OCI-LY7 (cell line): ENCODE results near the gene SPATA6L. TPM values are rescaled to one million over a fixed set of nuclear protein-coding genes. Genes with fewer than 3 reads are reported as not detected.

ENCODE experiments used
- BruUV-seq: library from RNA; stranded (reverse); fragments of 400-500 nt; replicated peaks from 2 replicates; lab custom pipeline; 2021; lab: Mats Ljungman, UMichigan
- CTCF ChIA-PET: fragments of 300-600 bp; sonication (Branson Sonifier 250); formaldehyde crosslinking; loops from one replicate; lab custom pipeline; 2022; ENCODE audit warnings: antibody characterized with exemption; ENCODE audit not compliant: unreplicated experiment; lab: Charles Lee
- POLR2A ChIA-PET: fragments of 300-600 bp; sonication (Branson Sonifier 250); formaldehyde crosslinking; loops from one replicate; lab custom pipeline; 2022; ENCODE audit warnings: antibody characterized with exemption; lab: Charles Lee
- DNase-seq: peaks from one replicate; pipeline ENCODE4 v3.0.0-alpha.2; 2015; ENCODE audit warnings: low spot score
- H2AFZ ChIP-seq: fragments of 200-600 bp; sonication (generic), shearing (Covaris generic); 2 replicates; pipeline ENCODE4 v1.6.1; 2014; ENCODE audit warnings: mild to moderate bottlenecking, antibody characterized with exemption, low read length, moderate library complexity
- H3K27ac ChIP-seq: fragments of 200-600 bp; sonication (generic); 2 replicates; pipeline ENCODE4 v1.5.1; 2014; ENCODE audit warnings: mixed run types, low read depth, mild to moderate bottlenecking, moderate library complexity, low read length, inconsistent platforms; ENCODE audit not compliant: poor library complexity, severe bottlenecking
- H3K36me3 ChIP-seq: fragments of 200-600 bp; sonication (generic); 2 replicates; pipeline ENCODE4 v1.6.1; 2014; ENCODE audit warnings: mild to moderate bottlenecking, antibody characterized with exemption, low read length, moderate library complexity, mixed read lengths; ENCODE audit not compliant: insufficient read depth
- H3K4me1 ChIP-seq: fragments of 200-600 bp; sonication (generic); 2 replicates; pipeline ENCODE4 v1.5.1; 2014; ENCODE audit warnings: mild to moderate bottlenecking, low read length; ENCODE audit not compliant: insufficient read depth, poor library complexity, severe bottlenecking
- H3K4me2 ChIP-seq: fragments of 200-600 bp; sonication (generic); 2 replicates; pipeline ENCODE4 v1.6.1; 2014; ENCODE audit warnings: mild to moderate bottlenecking, low read length
- H3K4me3 ChIP-seq: fragments of 200-600 bp; sonication (generic); 2 replicates; pipeline ENCODE4 v1.5.1; 2014; ENCODE audit warnings: mild to moderate bottlenecking, low read depth, low read length; ENCODE audit not compliant: poor library complexity, severe bottlenecking
- H3K79me2 ChIP-seq: fragments of 200-600 bp; sonication (generic); 2 replicates; pipeline ENCODE4 v1.6.1; 2016; ENCODE audit warnings: low read depth, mild to moderate bottlenecking, low read length, moderate library complexity, mixed read lengths; ENCODE audit not compliant: insufficient read depth
- H3K9me2 ChIP-seq: fragments of 200-600 bp; sonication (generic); 2 replicates; pipeline ENCODE4 v1.6.1; 2016; ENCODE audit warnings: mild to moderate bottlenecking, low read length, mixed read lengths; ENCODE audit not compliant: insufficient read depth
- H3K9me3 ChIP-seq: fragments of 200-600 bp; sonication (generic); 2 replicates; pipeline ENCODE4 v1.6.1; 2014; ENCODE audit warnings: mild to moderate bottlenecking, mixed run types, low read length, mixed read lengths
- H4K20me1 ChIP-seq: fragments of 200-600 bp; sonication (generic); 2 replicates; pipeline ENCODE4 v1.6.1; 2014; ENCODE audit warnings: mild to moderate bottlenecking, antibody characterized with exemption, low read length, moderate library complexity, mixed read lengths; ENCODE audit not compliant: insufficient read depth
- CTCF ChIP-seq: fragments of 200-600 bp; sonication (generic); conservative IDR thresholded peaks from 2 replicates; pipeline ENCODE4 v1.5.1; 2014; ENCODE audit warnings: mild to moderate bottlenecking, antibody characterized with exemption, low read length, moderate library complexity, mixed read lengths
- EZH2phosphoT487 ChIP-seq: fragments of 200-600 bp; sonication (generic); IDR thresholded peaks from 2 replicates; pipeline ENCODE4 v1.6.1; 2018; ENCODE audit warnings: low read depth, borderline replicate concordance, mild to moderate bottlenecking, mixed run types, antibody characterized with exemption, low read length, moderate library complexity, mixed read lengths
- intact Hi-C: fragments of 100-400 bp; cut with micrococcal nuclease; formaldehyde crosslinking; loops from one replicate; pipeline ENCODE4 v1.10.0; 2022; ENCODE audit not compliant: unreplicated experiment
- total RNA-seq, 2 experiments: library from RNA; depleted of rRNA in 1 of 2; stranded (reverse); fragments of >200 nt in 1 of 2; shearing (Covaris generic) in 1 of 2; gene quantifications; 2 replicates each; pipeline ENCODE4 v1.2.3, GENCODE V29; 2014 to 2022

Gene SPATA6L
- total RNA-seq, 2 experiments from 2014 or later, result 0.49 TPM; not detected in 1

- ChIA-PET CTCF (no interaction called here), POLR2A (no interaction called here)
- no peaks in the 10 kb centered on the region for H3K79me2 ChIP-seq
- H3K27ac ChIP-seq, result no peak overlapping the region
- TF ChIP-seq EZH2phosphoT487 (no peak), CTCF (no peak)
- H4K20me1 ChIP-seq, result no peaks in the 10 kb centered on the region
- H3K36me3 ChIP-seq, result no peaks in the 10 kb centered on the region
- no peaks in the 10 kb centered on the region for H3K9me3 ChIP-seq
- no peak overlapping the region for H2AFZ ChIP-seq
- H3K4me3 ChIP-seq, result no peak overlapping the region
- intact Hi-C loops, result no loop called here
- no peak overlapping the region for H3K4me2 ChIP-seq
- no peaks in the 10 kb centered on the region for H3K4me1 ChIP-seq
- no peak for DNase-seq
- BruUV-seq, result no TSS peak
- no peaks in the 10 kb centered on the region for H3K9me2 ChIP-seq
Observed at GRCh38 chr9:4574657-4575243, 91.5 kb downstream of the SPATA6L start.

DNA sequence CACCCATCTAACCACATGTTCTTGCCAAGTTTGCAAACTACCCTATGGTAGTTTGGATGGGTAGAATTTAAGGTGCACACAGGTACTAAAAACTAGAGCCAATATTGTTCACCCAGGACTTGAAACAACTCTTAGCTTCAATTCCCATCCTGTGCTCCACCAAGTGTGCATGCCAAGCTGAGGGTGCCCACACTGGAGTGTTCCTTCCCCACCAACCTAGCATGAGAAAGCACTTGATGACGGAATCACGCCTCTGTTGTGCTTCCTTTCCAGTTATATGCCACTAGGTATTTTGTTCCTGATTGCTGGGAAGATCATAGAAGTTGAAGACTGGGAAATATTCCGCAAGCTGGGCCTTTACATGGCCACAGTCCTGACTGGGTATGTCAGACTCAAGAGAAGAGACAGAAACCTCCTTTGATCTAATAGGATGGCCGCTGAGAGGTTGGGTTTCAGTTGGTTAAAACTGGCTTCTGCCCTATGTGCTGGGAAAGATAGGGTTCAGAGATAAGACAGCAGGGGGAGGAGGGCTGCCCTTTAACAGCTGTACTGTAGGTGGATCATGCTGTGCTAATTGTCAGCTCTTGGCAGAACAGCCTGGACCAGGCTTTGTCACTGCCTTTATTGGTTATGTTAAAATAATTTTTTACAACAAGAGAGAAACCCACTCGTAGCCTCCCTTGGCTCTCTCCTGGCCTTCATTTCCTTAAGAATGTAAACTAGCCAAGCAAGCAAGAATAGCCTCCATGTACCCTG, 92.5 kb downstream of the SPATA6L start:
- Histone ChIP-seq H3K4me2 (no peak overlapping the region), H3K9me3 (no peaks in the 10 kb centered on the region), H3K36me3 (no peaks in the 10 kb centered on the region), H3K4me3 (no peak overlapping the region), H3K4me1 (no peaks in the 10 kb centered on the region), H3K27ac (no peak overlapping the region), H4K20me1 (no peaks in the 10 kb centered on the region), H2AFZ (no peak overlapping the region), H3K9me2 (no peaks in the 10 kb centered on the region), H3K79me2 (no peaks in the 10 kb centered on the region)
- POLR2A ChIA-PET, result no interaction called here
- TF ChIP-seq CTCF, result no peak
- no peak for TF ChIP-seq EZH2phosphoT487
- intact Hi-C loops, result no loop called here
- CTCF ChIA-PET, result no interaction called here
- no peak for DNase-seq
- BruUV-seq, result no TSS peak

DNA sequence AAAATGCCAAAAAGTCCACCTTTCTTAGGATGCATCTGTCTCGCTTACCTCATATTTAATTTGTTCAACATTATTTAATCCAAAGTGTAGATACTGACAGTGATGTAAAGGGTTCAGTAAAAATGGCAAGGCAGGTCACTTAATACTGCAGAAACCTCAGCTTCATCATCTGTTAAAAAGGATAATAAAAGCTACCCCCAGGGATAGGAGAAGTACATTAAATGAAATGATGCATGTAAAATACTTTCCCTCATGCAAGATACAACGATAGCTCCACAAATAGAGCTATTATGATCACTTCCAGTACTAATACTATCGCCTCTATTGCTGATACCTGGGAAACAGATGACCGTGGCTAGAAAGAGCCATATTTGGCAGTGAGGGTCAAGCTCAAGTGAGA, 93.1 kb downstream of the SPATA6L start:
- Histone ChIP-seq H3K4me2 (no peak overlapping the region), H3K9me3 (no peaks in the 10 kb centered on the region), H3K27ac (no peak overlapping the region), H2AFZ (no peak overlapping the region), H3K4me1 (no peaks in the 10 kb centered on the region), H3K9me2 (no peaks in the 10 kb centered on the region), H4K20me1 (no peaks in the 10 kb centered on the region), H3K4me3 (no peak overlapping the region), H3K79me2 (no peaks in the 10 kb centered on the region), H3K36me3 (no peaks in the 10 kb centered on the region)
- POLR2A ChIA-PET, result interaction anchor here (1.1 kb wide), 1 partner anchor 125 kb away, joined by 3 read pairs; no protein-coding TSS in a partner anchor
- intact Hi-C loops, result no loop called here
- TF ChIP-seq EZH2phosphoT487 (no peak), CTCF (no peak)
- CTCF ChIA-PET, result no interaction called here
- no TSS peak for BruUV-seq
- no peak for DNase-seq
